Neural crest cell (in vitro differentiated cells): ENCODE measurements around the gene NKX2-2. TPM values are rescaled to one million over a fixed set of nuclear protein-coding genes. Genes with fewer than 3 reads are reported as not detected.

Experiments
- DNase-seq: peaks from one replicate; pipeline ENCODE4 v3.0.0; 2021; ENCODE audit warnings: low read depth, mixed read lengths, low spot score
- H3K27ac Mint-ChIP-seq: one replicate; pipeline ENCODE4 v1.8.0; 2021; ENCODE audit warnings: mild to moderate bottlenecking, mixed read lengths; ENCODE audit not compliant: unreplicated experiment
- H3K27me3 Mint-ChIP-seq: 2 replicates; pipeline ENCODE4 v1.8.0; 2021; ENCODE audit warnings: low read depth, mild to moderate bottlenecking, mixed read lengths
- H3K36me3 Mint-ChIP-seq: 2 replicates; pipeline ENCODE4 v1.8.0; 2021; ENCODE audit warnings: low read depth, mild to moderate bottlenecking, mixed read lengths
- H3K4me1 Mint-ChIP-seq: 2 replicates; pipeline ENCODE4 v1.8.0; 2021; ENCODE audit warnings: mixed read lengths
- H3K4me3 Mint-ChIP-seq: one replicate; pipeline ENCODE4 v1.8.0; 2021; ENCODE audit warnings: mild to moderate bottlenecking, mixed read lengths
- H3K9me3 Mint-ChIP-seq: 2 replicates; pipeline ENCODE4 v1.8.0; 2021; ENCODE audit warnings: mixed read lengths
- total RNA-seq: library from RNA; stranded (reverse); gene quantifications from 2 replicates; pipeline ENCODE4 v1.2.1, GENCODE V29; 2021
- TF ChIP-seq, protein P1 (sequence below): fragments of 200-600 bp; sonication (generic); conservative IDR thresholded peaks from 2 replicates; pipeline ENCODE4 v1.5.0; 2021; ENCODE audit warnings: antibody characterized with exemption, mild to moderate bottlenecking

NKX2-2 gene
- total RNA-seq, 1 donor from 2014 or later = not detected

GRCh38 chr20:21513181-21513663, 642 bp downstream of the NKX2-2 start:
- Mint-ChIP-seq H3K36me3 (no peaks in the 10 kb centered on the region), H3K27me3 (peaks cover 96% of the 10 kb centered on the region), H3K9me3 (no peaks in the 10 kb centered on the region), H3K4me3 (peak overlapping the region; percentile 34), H3K27ac (no peak overlapping the region), H3K4me1 (peaks cover 31% of the 10 kb centered on the region)
- peak; percentile 12 for DNase-seq
- TF ChIP-seq, protein P1, sequence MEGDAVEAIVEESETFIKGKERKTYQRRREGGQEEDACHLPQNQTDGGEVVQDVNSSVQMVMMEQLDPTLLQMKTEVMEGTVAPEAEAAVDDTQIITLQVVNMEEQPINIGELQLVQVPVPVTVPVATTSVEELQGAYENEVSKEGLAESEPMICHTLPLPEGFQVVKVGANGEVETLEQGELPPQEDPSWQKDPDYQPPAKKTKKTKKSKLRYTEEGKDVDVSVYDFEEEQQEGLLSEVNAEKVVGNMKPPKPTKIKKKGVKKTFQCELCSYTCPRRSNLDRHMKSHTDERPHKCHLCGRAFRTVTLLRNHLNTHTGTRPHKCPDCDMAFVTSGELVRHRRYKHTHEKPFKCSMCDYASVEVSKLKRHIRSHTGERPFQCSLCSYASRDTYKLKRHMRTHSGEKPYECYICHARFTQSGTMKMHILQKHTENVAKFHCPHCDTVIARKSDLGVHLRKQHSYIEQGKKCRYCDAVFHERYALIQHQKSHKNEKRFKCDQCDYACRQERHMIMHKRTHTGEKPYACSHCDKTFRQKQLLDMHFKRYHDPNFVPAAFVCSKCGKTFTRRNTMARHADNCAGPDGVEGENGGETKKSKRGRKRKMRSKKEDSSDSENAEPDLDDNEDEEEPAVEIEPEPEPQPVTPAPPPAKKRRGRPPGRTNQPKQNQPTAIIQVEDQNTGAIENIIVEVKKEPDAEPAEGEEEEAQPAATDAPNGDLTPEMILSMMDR = no peak

GRCh38 chr20:21512634-21513180, 1.2 kb downstream of the NKX2-2 start:
- no peak overlapping the region for H3K27ac Mint-ChIP-seq
- no peaks in the 10 kb centered on the region for H3K36me3 Mint-ChIP-seq
- peak overlapping the region; percentile 34 for H3K4me3 Mint-ChIP-seq
- TF ChIP-seq, protein P1 = no peak
- H3K4me1 Mint-ChIP-seq = peaks cover 35% of the 10 kb centered on the region
- peaks cover 96% of the 10 kb centered on the region for H3K27me3 Mint-ChIP-seq
- H3K9me3 Mint-ChIP-seq = no peaks in the 10 kb centered on the region
- no peak for DNase-seq

- no peaks in the 10 kb centered on the region for H3K36me3 Mint-ChIP-seq
- TF ChIP-seq, protein P1 = no peak
- peaks cover 96% of the 10 kb centered on the region for H3K27me3 Mint-ChIP-seq
- H3K4me3 Mint-ChIP-seq = no peak overlapping the region
- no peak for DNase-seq
- no peak overlapping the region for H3K27ac Mint-ChIP-seq
- peaks cover 32% of the 10 kb centered on the region for H3K4me1 Mint-ChIP-seq
- H3K9me3 Mint-ChIP-seq = no peaks in the 10 kb centered on the region
These were observed 1.8 kb downstream of the NKX2-2 start for GRCh38 chr20:21511850-21512633.

- Mint-ChIP-seq H3K27me3 (peaks cover 96% of the 10 kb centered on the region), H3K36me3 (no peaks in the 10 kb centered on the region), H3K4me3 (peak overlapping the region; percentile 62), H3K4me1 (peaks cover 35% of the 10 kb centered on the region), H3K9me3 (no peaks in the 10 kb centered on the region), H3K27ac (no peak overlapping the region)
- DNase-seq = no peak
- TF ChIP-seq, protein P1 = no peak
These were observed 2.4 kb downstream of the NKX2-2 start for GRCh38 chr20:21511485-21511849.

DNA sequence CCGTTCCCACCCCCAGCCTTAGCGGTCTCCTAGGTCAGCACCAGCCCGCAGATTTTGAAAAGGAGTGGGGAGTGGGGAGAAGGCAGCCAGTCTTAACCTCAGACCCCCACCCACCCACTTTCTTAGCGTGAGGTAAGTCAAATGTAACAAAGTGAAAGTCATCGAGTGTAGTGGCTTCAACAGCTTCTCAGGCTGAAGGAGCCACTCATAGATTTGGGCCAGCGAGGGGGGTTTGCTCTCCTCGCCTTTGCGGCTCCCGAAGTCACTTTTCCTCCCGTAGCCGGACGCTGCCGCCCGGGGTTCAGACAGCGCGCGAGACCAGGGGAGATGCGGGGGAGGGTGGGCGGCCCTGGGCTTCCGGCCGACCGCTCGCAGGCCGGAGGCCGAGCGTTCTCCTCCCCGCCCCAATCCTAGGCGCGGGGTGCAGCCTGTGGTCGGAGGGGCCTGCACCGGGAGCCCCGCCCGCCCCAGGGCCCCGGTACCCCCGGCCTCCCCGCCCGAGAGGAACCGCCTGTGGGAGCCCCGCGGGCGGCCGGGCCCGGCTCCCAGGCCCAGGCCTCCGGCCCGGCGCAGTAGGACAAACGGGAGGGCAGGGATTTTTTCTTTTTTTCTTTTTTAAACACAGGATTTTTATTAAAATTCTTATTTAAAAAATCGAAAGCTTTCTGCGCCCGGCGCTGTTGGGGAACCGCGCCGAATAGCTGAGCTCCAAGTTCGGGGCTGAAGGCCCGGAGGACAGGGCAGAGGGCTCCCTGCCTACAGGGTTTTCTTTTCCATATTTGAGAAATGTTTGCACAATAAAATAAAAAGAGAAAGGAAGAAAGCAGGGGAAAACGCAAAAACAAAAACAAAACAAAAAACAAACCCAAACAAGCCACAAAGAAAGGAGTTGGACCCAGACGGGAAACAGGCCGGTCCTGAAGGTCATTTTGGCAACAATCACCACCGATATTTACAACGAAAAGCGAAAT, 3.2 kb downstream of the NKX2-2 start:
- H3K27ac Mint-ChIP-seq = no peak overlapping the region
- H3K4me3 Mint-ChIP-seq = peak overlapping the region; percentile 65
- DNase-seq = no peak

More for the DNA sequence above, 3.2 kb downstream of the NKX2-2 start:
- no peaks in the 10 kb centered on the region for H3K9me3 Mint-ChIP-seq
- no peaks in the 10 kb centered on the region for H3K36me3 Mint-ChIP-seq
- H3K27me3 Mint-ChIP-seq = peaks cover 91% of the 10 kb centered on the region
- TF ChIP-seq, protein P1 = no peak
- H3K4me1 Mint-ChIP-seq = peaks cover 30% of the 10 kb centered on the region
